ENCODE measurements around the gene PPA2. TPM values are rescaled to one million over a fixed set of nuclear protein-coding genes. Genes with fewer than 3 reads are reported as not detected.

PPA2 gene
- total and polyA plus RNA-seq, 2 donors (not counting 1 experiment from before 2014, with no cell fraction given): 26.9 to 51.5 TPM

GRCh38 chr4:105462576-105462975 is 11.3 kb downstream of the PPA2 start:
- H4K20me1 ChIP-seq (ENCODE audit: control insufficient read depth, insufficient read depth, low read length, poor library complexity, severe bottlenecking): peaks cover 21% of the 10 kb centered on the region
- peaks cover 29% of the 10 kb centered on the region for H3K79me2 ChIP-seq (ENCODE audit: control insufficient read depth, insufficient read depth, low read length)
- no peak for TF ChIP-seq CTCF (IDR thresholded peaks at IDR 0.05)
- intact Hi-C loops (cut with micrococcal nuclease): no loop called here
- no CpG with 5 or more reads among the region's 3 CpGs for WGBS (ENCODE audit: insufficient coverage)
- ATAC-seq (ENCODE audit: low read depth) (no peak), DNase-seq (no peak)
- Mint-ChIP-seq H3K9me3 (ENCODE audit: insufficient read depth) (no peaks in the 10 kb centered on the region), H3K27ac (no peak overlapping the region), H3K27me3 (no peaks in the 10 kb centered on the region), H3K4me3 (no peak overlapping the region), H3K4me1 (peaks cover 13% of the 10 kb centered on the region)
- H3K36me3 ChIP-seq (replicated peaks in 1 of 2; ENCODE audit: control extremely low read depth in 1 of 2, control insufficient read depth in 1 of 2, extremely low read depth in 1 of 2, insufficient read depth in 2 of 2, low read length in 1 of 2): peaks cover 0 to 21% of the 10 kb centered on the region in 2 experiments
- H3K9ac ChIP-seq (ENCODE audit: low read length): no peak overlapping the region
- peaks cover 0 to 2% (median 0%) of the 10 kb centered on the region in 3 donors for H3K9me3 ChIP-seq (ENCODE audit: control extremely low read depth in 1 of 3, control insufficient read depth in 2 of 3, insufficient read depth in 1 of 3, low read length in 2 of 3)
- no peaks in the 10 kb centered on the region for H3K27me3 ChIP-seq (replicated peaks in 1 of 4; ENCODE audit: control extremely low read depth in 1 of 4, control insufficient read depth in 3 of 4, insufficient read depth in 4 of 4, low read length in 3 of 4)
- CTCF ChIA-PET: interaction anchor here (2.0 kb wide), 1 partner anchor 11 kb away, joined by 4 read pairs; the partner anchor contains the start of gene PPA2
- H2AFZ ChIP-seq (ENCODE audit: insufficient read depth, low read depth, low read length, poor library complexity, severe bottlenecking): no peak overlapping the region
- POLR2A ChIA-PET: no interaction called here
- peaks cover 0 to 6% of the 10 kb centered on the region in 2 donors for H3K4me1 ChIP-seq (ENCODE audit: control insufficient read depth in 2 of 2, insufficient read depth in 2 of 2, low read length in 2 of 2)
- H3K4me2 ChIP-seq (replicated peaks; ENCODE audit: low read depth, low read length, poor library complexity, severe bottlenecking): no peak overlapping the region
- H3K27ac ChIP-seq (ENCODE audit: low read length in 2 of 2): no peak overlapping the region
- H3K4me3 ChIP-seq (ENCODE audit: control extremely low read depth in 1 of 5, extremely low read depth in 1 of 5, insufficient read depth in 1 of 5, low read depth in 2 of 5, low read length in 4 of 5): no peak overlapping the region

- no peak for ATAC-seq (ENCODE audit: low read depth)
- H3K36me3 ChIP-seq (replicated peaks in 1 of 2; ENCODE audit: control extremely low read depth in 1 of 2, control insufficient read depth in 1 of 2, extremely low read depth in 1 of 2, insufficient read depth in 2 of 2, low read length in 1 of 2): peaks cover 0 to 13% of the 10 kb centered on the region in 2 experiments
- POLR2A ChIA-PET: no interaction called here
- DNase-seq: no peak
- H3K4me1 ChIP-seq (ENCODE audit: control insufficient read depth in 2 of 2, insufficient read depth in 2 of 2, low read length in 2 of 2): peaks cover 0 to 6% of the 10 kb centered on the region in 2 donors
- H3K4me2 ChIP-seq (replicated peaks; ENCODE audit: low read depth, low read length, poor library complexity, severe bottlenecking): no peak overlapping the region
- no peak overlapping the region for H3K4me3 Mint-ChIP-seq
- H3K4me1 Mint-ChIP-seq: peaks cover 11% of the 10 kb centered on the region
- no peak for TF ChIP-seq EZH2 (IDR thresholded peaks at IDR 0.05; ENCODE audit: borderline replicate concordance, insufficient read depth, low read depth, low read length, poor library complexity, severe bottlenecking)
- no peak for TF ChIP-seq CTCF (IDR thresholded peaks at IDR 0.05)
- H3K27me3 ChIP-seq (replicated peaks in 1 of 4; ENCODE audit: control extremely low read depth in 1 of 4, control insufficient read depth in 3 of 4, insufficient read depth in 4 of 4, low read length in 3 of 4): no peaks in the 10 kb centered on the region
- H4K20me1 ChIP-seq (ENCODE audit: control insufficient read depth, insufficient read depth, low read length, poor library complexity, severe bottlenecking): peaks cover 14% of the 10 kb centered on the region
- peaks cover 23% of the 10 kb centered on the region for H3K79me2 ChIP-seq (ENCODE audit: control insufficient read depth, insufficient read depth, low read length)
- no CpG with 5 or more reads among the region's 6 CpGs for WGBS (ENCODE audit: insufficient coverage)
- intact Hi-C loops (cut with micrococcal nuclease): no loop called here
- CTCF ChIA-PET: interaction anchor here (1.3 to 2.0 kb wide), 4 partner anchors 10 to 254 kb away, joined by 3 to 6 read pairs (median 5); partner anchors contain the start of gene PPA2
- H3K27ac Mint-ChIP-seq: no peak overlapping the region
- H2AFZ ChIP-seq (ENCODE audit: insufficient read depth, low read depth, low read length, poor library complexity, severe bottlenecking): no peak overlapping the region
- peaks cover 0 to 2% (median 0%) of the 10 kb centered on the region in 3 donors for H3K9me3 ChIP-seq (ENCODE audit: control extremely low read depth in 1 of 3, control insufficient read depth in 2 of 3, insufficient read depth in 1 of 3, low read length in 2 of 3)
- no peak overlapping the region for H3K27ac ChIP-seq (ENCODE audit: low read length in 2 of 2)
- H3K9me3 Mint-ChIP-seq (ENCODE audit: insufficient read depth): no peaks in the 10 kb centered on the region
- no peak overlapping the region for H3K4me3 ChIP-seq (ENCODE audit: control extremely low read depth in 1 of 5, extremely low read depth in 1 of 5, insufficient read depth in 1 of 5, low read depth in 2 of 5, low read length in 4 of 5)
- no peak overlapping the region for H3K9ac ChIP-seq (ENCODE audit: low read length)
- H3K27me3 Mint-ChIP-seq: no peaks in the 10 kb centered on the region
Observed at GRCh38 chr4:105461621-105462382, 12.1 kb downstream of the PPA2 start.

Measured in B cell (primary cell).